Endodermal cell (in vitro differentiated cells): ENCODE measurements around the gene MSANTD3. TPM values are rescaled to one million over a fixed set of nuclear protein-coding genes. Genes with fewer than 3 reads are reported as not detected.

Source experiments
- DNase-seq: peaks from one replicate; pipeline ENCODE4 v3.0.0-alpha.2; 2017
- H3K27ac ChIP-seq: 2 replicates; pipeline ENCODE4 v1.5.1; 2013; ENCODE audit warnings: mild to moderate bottlenecking, low read depth, low read length, moderate library complexity
- H3K27me3 ChIP-seq: 2 replicates; pipeline ENCODE4 v1.6.1; 2013; ENCODE audit warnings: mild to moderate bottlenecking, low read length, moderate library complexity; ENCODE audit not compliant: insufficient read depth, control insufficient read depth, poor library complexity, severe bottlenecking
- H3K36me3 ChIP-seq: 2 replicates; pipeline ENCODE4 v1.7.0; 2013; ENCODE audit warnings: mild to moderate bottlenecking, low read length, moderate library complexity; ENCODE audit not compliant: control insufficient read depth, insufficient read depth
- H3K4me1 ChIP-seq: one replicate; pipeline ENCODE4 v1.7.0; 2013; ENCODE audit warnings: low read length; ENCODE audit not compliant: control insufficient read depth, insufficient read depth
- H3K4me3 ChIP-seq: 2 replicates; pipeline ENCODE4 v1.5.1; 2013; ENCODE audit warnings: mild to moderate bottlenecking, low read length, moderate library complexity
- H3K9ac ChIP-seq: 2 replicates; pipeline ENCODE4 v1.6.1; 2013; ENCODE audit warnings: mild to moderate bottlenecking, low read length, moderate library complexity; ENCODE audit not compliant: poor library complexity, severe bottlenecking; ENCODE audit errors: extremely low read depth
- H3K9me3 ChIP-seq: 2 replicates; pipeline ENCODE4 v1.6.1; 2013; ENCODE audit warnings: mild to moderate bottlenecking, low read length, moderate library complexity; ENCODE audit not compliant: control insufficient read depth
- H3K27ac Mint-ChIP-seq: 2 replicates; pipeline ENCODE4 v1.8.0; 2020; ENCODE audit warnings: mixed read lengths
- H3K27me3 Mint-ChIP-seq: 2 replicates; pipeline ENCODE4 v1.8.0; 2021; ENCODE audit warnings: mild to moderate bottlenecking, mixed read lengths; ENCODE audit not compliant: insufficient read depth
- H3K36me3 Mint-ChIP-seq: 2 replicates; pipeline ENCODE4 v1.8.0; 2020; ENCODE audit warnings: low read depth, mixed read lengths
- H3K4me1 Mint-ChIP-seq: 2 replicates; pipeline ENCODE4 v1.8.0; 2020; ENCODE audit warnings: mixed read lengths
- H3K4me3 Mint-ChIP-seq: 2 replicates; pipeline ENCODE4 v1.8.0; 2020; ENCODE audit warnings: mild to moderate bottlenecking, moderate library complexity, mixed read lengths
- H3K9me3 Mint-ChIP-seq: 2 replicates; pipeline ENCODE4 v1.8.0; 2020; ENCODE audit warnings: mild to moderate bottlenecking, mixed read lengths
- CTCF ChIP-seq: fragments of 200-600 bp; sonication (generic); conservative IDR thresholded peaks from 2 replicates; pipeline ENCODE4 v1.5.0; 2021; ENCODE audit warnings: antibody characterized with exemption, mild to moderate bottlenecking
- WGBS, 2 experiments: methylation state at CpG; one replicate each; pipeline versions ENCODE4 v1.1.5 to v1.1.7; 2013; ENCODE audit warnings: missing lambda C conversion rate in 2 of 2, mixed read lengths in 1 of 2; ENCODE audit not compliant: insufficient coverage in 1 of 2, insufficient read length in 1 of 2; 5-methylcytosine and 5-hydroxymethylcytosine counted together
- total RNA-seq, 2 donors: library from RNA; stranded (reverse); fragmentation: NEBNext Ultra II Directional in 1 of 2; extraction: Animal tissue kit (Norgen Biotek cat#: 25700) in 1 of 2; gene quantifications; 2 replicates in 1 of 2; 3 replicates in 1 of 2; pipeline ENCODE4 v1.2.1, GENCODE V29; 2021

Gene MSANTD3
- total RNA-seq, 2 donors from 2014 or later, result 29.8 to 32.2 TPM

DNA sequence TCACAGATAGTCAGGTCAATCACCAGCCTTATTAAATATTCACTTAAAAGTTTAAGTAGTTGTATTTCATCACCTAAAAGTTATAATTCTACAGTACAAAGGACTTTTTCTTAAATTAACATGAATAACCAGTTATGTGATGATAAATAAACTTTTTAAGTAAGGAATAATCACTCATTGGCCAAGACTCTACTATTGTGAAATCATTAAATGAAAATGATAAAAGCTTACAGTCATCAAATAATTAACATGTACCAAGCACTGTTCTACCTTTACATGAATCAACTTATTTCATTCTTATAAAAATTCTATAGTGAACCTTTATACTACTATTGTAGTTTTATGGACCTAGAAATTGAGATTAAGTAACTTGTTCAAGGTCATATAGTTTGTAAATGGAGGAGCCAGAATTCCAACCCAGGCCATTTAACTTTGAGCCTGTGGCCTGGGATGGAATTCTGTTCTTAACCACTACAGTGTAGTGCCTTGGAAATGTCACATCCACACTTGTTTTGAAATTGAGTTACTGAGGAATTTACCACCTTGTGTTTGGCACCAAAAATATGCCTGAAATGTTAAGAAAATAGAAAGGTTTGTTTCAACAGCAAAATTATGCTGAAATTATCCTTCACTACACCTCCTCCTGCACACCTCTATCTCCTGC, 32.8 kb upstream of the MSANTD3 start:
- H3K36me3 Mint-ChIP-seq, result peaks cover 12% of the 10 kb centered on the region
- H3K27ac Mint-ChIP-seq, result no peak overlapping the region
- H3K27me3 Mint-ChIP-seq, result no peaks in the 10 kb centered on the region

DNA sequence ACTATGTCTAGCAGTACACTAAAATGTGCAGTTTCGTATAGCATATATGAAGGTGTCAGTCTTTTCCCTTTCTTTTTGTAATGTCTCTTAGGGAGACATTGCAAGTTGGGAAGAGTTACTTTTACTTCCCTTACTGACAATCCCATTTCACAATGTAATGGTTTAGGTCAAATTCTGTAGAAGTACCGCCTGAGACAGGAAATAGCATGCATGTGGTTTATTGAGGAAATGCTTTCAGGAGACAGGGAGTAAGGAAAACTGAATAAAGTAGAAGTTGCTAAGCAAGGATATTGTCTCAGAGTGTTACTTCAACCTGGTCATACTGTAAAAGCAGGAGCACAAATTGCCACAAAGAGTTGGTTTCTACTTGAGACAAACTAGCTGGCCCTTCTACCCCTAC, 32.1 kb upstream of the MSANTD3 start:
- Histone ChIP-seq H3K27ac (no peak overlapping the region), H3K9ac (no peak overlapping the region), H3K4me3 (peak overlapping the region; percentile 42), H3K4me1 (no peaks in the 10 kb centered on the region), H3K36me3 (no peaks in the 10 kb centered on the region), H3K27me3 (no peaks in the 10 kb centered on the region), H3K9me3 (peaks cover 33% of the 10 kb centered on the region)
- H3K27ac Mint-ChIP-seq, result no peak overlapping the region
- peaks cover 12% of the 10 kb centered on the region for H3K36me3 Mint-ChIP-seq
- no peak for TF ChIP-seq CTCF
- H3K4me3 Mint-ChIP-seq, result no peak overlapping the region
- H3K9me3 Mint-ChIP-seq, result peaks cover 39% of the 10 kb centered on the region
- H3K27me3 Mint-ChIP-seq, result no peaks in the 10 kb centered on the region
- H3K4me1 Mint-ChIP-seq, result no peaks in the 10 kb centered on the region
- WGBS, 2 experiments, result 89 to 100% methylated on average over 1 to 2 of the region's 2 CpGs
- DNase-seq, result no peak

More for the DNA sequence above, 32.8 kb upstream of the MSANTD3 start:
- Mint-ChIP-seq H3K4me1 (no peaks in the 10 kb centered on the region), H3K9me3 (peaks cover 39% of the 10 kb centered on the region), H3K4me3 (no peak overlapping the region)
- no peak for DNase-seq
- no peaks in the 10 kb centered on the region for H3K27me3 ChIP-seq
- no peaks in the 10 kb centered on the region for H3K4me1 ChIP-seq
- H3K36me3 ChIP-seq, result no peaks in the 10 kb centered on the region
- no peak for TF ChIP-seq CTCF
- no peak overlapping the region for H3K9ac ChIP-seq
- H3K9me3 ChIP-seq, result peaks cover 33% of the 10 kb centered on the region
- peak overlapping the region; percentile 42 for H3K4me3 ChIP-seq
- no peak overlapping the region for H3K27ac ChIP-seq

- no peak overlapping the region for H3K27ac ChIP-seq
- H3K9me3 Mint-ChIP-seq, result peaks cover 33% of the 10 kb centered on the region
- no peaks in the 10 kb centered on the region for H3K27me3 Mint-ChIP-seq
- no peaks in the 10 kb centered on the region for H3K36me3 ChIP-seq
- no peak overlapping the region for H3K9ac ChIP-seq
- no peak for TF ChIP-seq CTCF
- no peak overlapping the region for H3K4me3 Mint-ChIP-seq
- WGBS, 2 experiments, result 98% methylated on average over 5 of the region's 9 CpGs; no CpG with 5 or more reads in 1 of the 2 experiments
- peaks cover 9% of the 10 kb centered on the region for H3K36me3 Mint-ChIP-seq
- no peak for DNase-seq
- H3K4me1 Mint-ChIP-seq, result no peaks in the 10 kb centered on the region
- H3K27me3 ChIP-seq, result no peaks in the 10 kb centered on the region
- no peak overlapping the region for H3K4me3 ChIP-seq
- H3K9me3 ChIP-seq, result peaks cover 22% of the 10 kb centered on the region
- no peak overlapping the region for H3K27ac Mint-ChIP-seq
- no peaks in the 10 kb centered on the region for H3K4me1 ChIP-seq
Observed at GRCh38 chr9:100396769-100397168, 30.2 kb upstream of the MSANTD3 start.
